Right lobe of liver (tissue), 6 donors: ENCODE data around the gene SERTAD4. TPM values are rescaled to one million over a fixed set of nuclear protein-coding genes. Genes with fewer than 3 reads are reported as not detected.

Experiments used
- ATAC-seq, 4 donors: fragments of 200-7000 bp; cut with Tn5 transposase; one replicate each; pipeline ENCODE4 v1.9.1; 2020; ENCODE audit warnings: mild to moderate bottlenecking in 4 of 4, moderate library complexity in 4 of 4
- DNase-seq, 3 donors: peaks; one replicate each; pipeline ENCODE4 v3.0.0-alpha.2; 2020
- H3K27ac ChIP-seq, 3 donors: fragments of 200-600 bp; one replicate each; pipeline ENCODE4 v1.8.0; 2022
- H3K27me3 ChIP-seq, 2 donors: fragments of 200-600 bp; one replicate each; pipeline ENCODE4 v1.8.0; 2022
- H3K36me3 ChIP-seq, 4 donors: fragments of 200-600 bp; sonication (generic) in 1 of 4; one replicate each; pipeline versions ENCODE4 v1.5.1 to v1.8.0; 2017 to 2022; ENCODE audit warnings: control low read depth in 1 of 4
- H3K4me1 ChIP-seq, 4 donors: fragments of 200-600 bp; sonication (generic) in 1 of 4; one replicate each; pipeline versions ENCODE4 v1.5.1 to v1.8.0; 2017 to 2022; ENCODE audit warnings: control low read depth in 1 of 4
- H3K4me3 ChIP-seq, 3 donors: fragments of 200-600 bp; one replicate each; pipeline ENCODE4 v1.8.0; 2022
- H3K9me3 ChIP-seq, 4 donors: fragments of 200-600 bp; sonication (generic) in 1 of 4; one replicate each; pipeline versions ENCODE4 v1.5.1 to v1.8.0; 2017 to 2022; ENCODE audit warnings: control low read depth in 1 of 4
- POLR2A ChIP-seq: fragments of 450-650 bp; IDR thresholded peaks from one replicate; pipeline ENCODE4 v1.6.1; 2017; ENCODE audit warnings: antibody characterized with exemption, mild to moderate bottlenecking
- WGBS: methylation state at CpG from one replicate; pipeline ENCODE4 v1.1.6; 2018; ENCODE audit warnings: low coverage, low lambda C conversion rate; ENCODE audit not compliant: insufficient coverage; ENCODE audit errors: missing lambda C conversion rate; 5-methylcytosine and 5-hydroxymethylcytosine counted together
- intact Hi-C, 2 donors: fragments of 100-400 bp; cut with DNase I; formaldehyde crosslinking; loops; one replicate each; pipeline versions ENCODE4 v1.11.2 to v1.14.1; 2022
- total RNA-seq, 6 experiments: library from RNA; depleted of rRNA in 2 of 6; stranded (reverse); fragments of >200 nt in 2 of 6; fragmentation: NEBNext Ultra II Directional in 3 of 6; extraction: Animal tissue kit (Norgen Biotek cat#: 25700) in 3 of 6; gene quantifications; one replicate each; pipeline versions ENCODE4 v1.1.0 to v1.2.4, GENCODE V29; 2016 to 2023
- TF ChIP-seq, protein P1 (sequence below), 4 donors: fragments of 200-600 bp in 3 of 4; fragments of 450-650 bp in 1 of 4; IDR thresholded peaks; one replicate each; pipeline versions ENCODE4 v1.5.1 to v1.8.0; 2016 to 2022; ENCODE audit warnings: antibody characterized with exemption in 4 of 4, mild to moderate bottlenecking in 2 of 4
- donor health status: DM: no; HTN: yes; CAD: no.
- donor health status: DM: no; HTN: no; CAD: no.
- donor health status: DM: no; HTN: no; CAD: no.
- donor health status: DM: no; HTN: yes; CAD: no.
- donor health status: DM: no; HTN: yes; CAD: no.

SERTAD4 gene
- total RNA-seq, 6 experiments from 2014 or later: not detected

DNA sequence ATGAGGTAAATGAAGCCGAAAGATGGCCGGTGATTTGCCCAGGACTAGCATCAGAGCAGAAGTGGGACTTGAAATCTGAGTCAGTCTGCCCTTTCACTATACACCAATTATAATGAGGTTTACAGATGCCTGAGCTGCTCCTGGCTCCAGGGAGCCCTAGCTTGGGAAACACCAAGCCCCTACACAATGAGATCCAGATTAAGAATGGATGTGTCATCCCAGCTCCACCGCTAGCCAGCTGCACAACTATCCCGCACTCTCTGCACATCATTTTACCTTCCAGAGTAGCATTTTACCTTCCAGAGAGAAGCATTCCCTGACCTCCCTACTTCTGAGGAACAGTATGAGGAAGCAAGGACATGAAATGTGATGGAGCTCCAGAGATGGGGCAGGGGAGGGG, 27.0 kb downstream of the SERTAD4 start:
- no peak for ATAC-seq
- H3K27me3 ChIP-seq: no peaks in the 10 kb centered on the region
- no peaks in the 10 kb centered on the region for H3K36me3 ChIP-seq
- no peaks in the 10 kb centered on the region for H3K4me1 ChIP-seq
- no peaks in the 10 kb centered on the region for H3K9me3 ChIP-seq
- H3K27ac ChIP-seq: no peak overlapping the region
- intact Hi-C loops: no loop called here
- H3K4me3 ChIP-seq: no peak overlapping the region
- 62% methylated on average over 4 of the region's 4 CpGs for WGBS
- no peak for TF ChIP-seq POLR2A
- TF ChIP-seq, protein P1, sequence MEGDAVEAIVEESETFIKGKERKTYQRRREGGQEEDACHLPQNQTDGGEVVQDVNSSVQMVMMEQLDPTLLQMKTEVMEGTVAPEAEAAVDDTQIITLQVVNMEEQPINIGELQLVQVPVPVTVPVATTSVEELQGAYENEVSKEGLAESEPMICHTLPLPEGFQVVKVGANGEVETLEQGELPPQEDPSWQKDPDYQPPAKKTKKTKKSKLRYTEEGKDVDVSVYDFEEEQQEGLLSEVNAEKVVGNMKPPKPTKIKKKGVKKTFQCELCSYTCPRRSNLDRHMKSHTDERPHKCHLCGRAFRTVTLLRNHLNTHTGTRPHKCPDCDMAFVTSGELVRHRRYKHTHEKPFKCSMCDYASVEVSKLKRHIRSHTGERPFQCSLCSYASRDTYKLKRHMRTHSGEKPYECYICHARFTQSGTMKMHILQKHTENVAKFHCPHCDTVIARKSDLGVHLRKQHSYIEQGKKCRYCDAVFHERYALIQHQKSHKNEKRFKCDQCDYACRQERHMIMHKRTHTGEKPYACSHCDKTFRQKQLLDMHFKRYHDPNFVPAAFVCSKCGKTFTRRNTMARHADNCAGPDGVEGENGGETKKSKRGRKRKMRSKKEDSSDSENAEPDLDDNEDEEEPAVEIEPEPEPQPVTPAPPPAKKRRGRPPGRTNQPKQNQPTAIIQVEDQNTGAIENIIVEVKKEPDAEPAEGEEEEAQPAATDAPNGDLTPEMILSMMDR (IDR thresholded peaks at IDR 0.05): no peak
- DNase-seq: no peak

DNA sequence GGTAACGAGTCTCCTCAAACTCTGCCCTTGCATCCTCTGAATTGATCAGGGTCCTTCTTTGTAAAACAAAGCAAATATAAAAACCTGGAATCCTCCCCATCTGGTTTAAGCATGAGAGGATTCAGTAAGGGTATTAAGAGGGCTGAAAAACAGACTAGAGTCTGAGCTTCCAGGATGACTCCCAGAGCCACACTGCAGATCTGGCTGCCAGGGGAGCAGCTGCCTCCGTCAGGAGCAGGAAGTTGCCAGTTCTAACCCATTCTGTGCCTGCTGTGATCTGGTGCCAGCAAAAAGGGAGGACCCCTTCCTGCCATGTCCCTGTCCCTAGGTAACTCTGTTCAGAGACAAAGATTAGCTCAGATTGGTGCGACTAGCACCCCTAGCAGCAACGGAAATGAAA, 27.5 kb downstream of the SERTAD4 start:
- no peaks in the 10 kb centered on the region for H3K4me1 ChIP-seq
- no peak overlapping the region for H3K4me3 ChIP-seq
- H3K9me3 ChIP-seq: no peaks in the 10 kb centered on the region
- H3K36me3 ChIP-seq: no peaks in the 10 kb centered on the region
- DNase-seq: no peak
- H3K27me3 ChIP-seq: no peaks in the 10 kb centered on the region
- H3K27ac ChIP-seq: no peak overlapping the region
- no peak for ATAC-seq
- TF ChIP-seq, protein P1 (IDR thresholded peaks at IDR 0.05): no peak
- no peak for TF ChIP-seq POLR2A
- intact Hi-C loops: no loop called here
- WGBS: 66% methylated on average over 3 of the region's 4 CpGs

DNA sequence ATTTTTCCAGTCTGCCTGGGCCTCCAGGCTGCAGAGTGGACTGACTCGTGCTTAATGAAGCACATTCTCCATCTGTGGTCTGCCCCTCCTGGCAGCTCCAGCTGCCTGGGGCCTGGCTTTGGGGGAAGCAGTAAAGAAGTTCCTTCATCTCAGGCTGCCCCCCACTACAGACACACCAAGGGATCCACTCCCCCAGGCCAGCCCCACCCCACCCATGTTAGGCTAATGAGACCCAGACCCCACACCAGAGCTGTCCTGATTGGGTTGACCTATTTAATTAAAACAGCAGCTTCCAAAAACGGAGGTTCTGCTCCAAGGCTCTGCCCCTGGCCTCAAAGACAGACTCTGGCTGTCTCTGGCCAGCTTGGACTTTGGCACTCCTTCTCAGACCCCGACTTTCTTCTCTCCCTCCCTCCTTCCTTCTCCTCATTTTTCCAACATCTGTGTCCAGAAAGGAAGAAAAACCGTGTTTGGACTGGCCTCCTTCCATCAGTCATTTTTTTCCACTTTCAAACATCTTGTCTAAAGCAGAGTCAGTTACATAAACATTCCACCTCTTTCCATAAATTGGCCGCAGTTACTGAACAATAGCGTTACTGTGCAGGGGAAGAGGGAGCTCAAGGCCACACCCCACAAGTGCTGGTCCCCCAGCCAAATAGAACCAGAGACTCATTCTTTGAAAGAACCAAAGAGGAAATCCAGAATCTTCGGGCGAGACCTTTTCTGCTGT, 29.7 kb downstream of the SERTAD4 start:
- H3K4me1 ChIP-seq: no peaks in the 10 kb centered on the region
- no peaks in the 10 kb centered on the region for H3K9me3 ChIP-seq
- no peak overlapping the region for H3K4me3 ChIP-seq
- TF ChIP-seq POLR2A: no peak
- TF ChIP-seq, protein P1 (IDR thresholded peaks at IDR 0.05): no peak
- ATAC-seq (peak in 1 of 4 donors; percentile 16), DNase-seq (no peak)
- no peaks in the 10 kb centered on the region for H3K27me3 ChIP-seq
- no peak overlapping the region for H3K27ac ChIP-seq
- intact Hi-C loops: no loop called here
- WGBS: 35% methylated on average over 5 of the region's 8 CpGs
- H3K36me3 ChIP-seq: no peaks in the 10 kb centered on the region

DNA sequence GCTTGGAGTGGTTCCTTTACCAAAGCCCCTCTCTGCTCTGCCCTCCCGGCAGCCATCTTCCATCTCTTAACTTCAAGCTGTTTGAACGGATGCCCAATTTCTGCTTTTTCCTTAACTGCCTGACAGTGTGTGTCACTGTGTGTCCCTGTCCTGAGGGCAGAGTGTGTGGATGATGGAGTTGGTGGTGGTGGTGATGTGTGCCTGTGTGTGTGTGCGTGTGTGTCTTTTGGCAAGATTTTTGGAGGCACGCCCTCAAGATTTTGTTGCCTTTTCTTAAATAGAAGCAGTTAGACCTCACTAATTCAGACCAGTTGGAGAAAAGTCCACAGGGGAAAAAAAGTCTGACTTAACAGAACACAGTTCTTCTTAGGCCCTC, 30.3 kb downstream of the SERTAD4 start:
- Histone ChIP-seq H3K9me3 (no peaks in the 10 kb centered on the region), H3K4me1 (no peaks in the 10 kb centered on the region), H3K36me3 (no peaks in the 10 kb centered on the region), H3K27ac (no peak overlapping the region), H3K27me3 (no peaks in the 10 kb centered on the region), H3K4me3 (no peak overlapping the region)
- 63% methylated on average over 3 of the region's 4 CpGs for WGBS
- intact Hi-C loops: no loop called here
- TF ChIP-seq POLR2A: no peak
- TF ChIP-seq, protein P1 (IDR thresholded peaks at IDR 0.05): no peak
- ATAC-seq: no peak
- DNase-seq: no peak

DNA sequence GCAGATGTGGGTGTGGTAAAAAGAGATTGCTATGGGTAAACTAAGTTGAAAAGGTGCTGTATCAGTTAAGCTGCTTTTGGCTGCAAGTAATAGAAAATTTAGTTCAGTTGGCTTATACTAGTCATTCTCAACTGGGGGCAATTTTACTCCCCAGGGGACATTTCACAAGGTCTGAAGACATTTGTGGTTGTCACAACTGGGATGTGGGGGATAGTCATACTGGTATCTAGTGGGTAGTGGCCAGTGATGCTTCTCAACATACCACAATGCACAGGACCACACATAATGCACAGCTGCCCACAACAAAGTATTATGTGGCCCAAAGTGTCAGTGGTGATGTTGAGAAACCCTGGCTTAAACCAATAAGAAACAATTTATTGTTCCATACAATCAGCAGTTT, 31.4 kb downstream of the SERTAD4 start:
- Histone ChIP-seq H3K4me3 (no peak overlapping the region), H3K36me3 (no peaks in the 10 kb centered on the region), H3K27ac (no peak overlapping the region), H3K27me3 (no peaks in the 10 kb centered on the region), H3K9me3 (no peaks in the 10 kb centered on the region), H3K4me1 (no peaks in the 10 kb centered on the region)
- ATAC-seq (no peak), DNase-seq (no peak)
- intact Hi-C loops: no loop called here
- TF ChIP-seq, protein P1 (IDR thresholded peaks at IDR 0.05): no peak
- TF ChIP-seq POLR2A: no peak
